ENCODE results near the gene KRT82. TPM values are rescaled to one million over a fixed set of nuclear protein-coding genes. Genes with fewer than 3 reads are reported as not detected.

The KRT82 gene
- total and polyA plus RNA-seq, 8 donors = not detected

DNA sequence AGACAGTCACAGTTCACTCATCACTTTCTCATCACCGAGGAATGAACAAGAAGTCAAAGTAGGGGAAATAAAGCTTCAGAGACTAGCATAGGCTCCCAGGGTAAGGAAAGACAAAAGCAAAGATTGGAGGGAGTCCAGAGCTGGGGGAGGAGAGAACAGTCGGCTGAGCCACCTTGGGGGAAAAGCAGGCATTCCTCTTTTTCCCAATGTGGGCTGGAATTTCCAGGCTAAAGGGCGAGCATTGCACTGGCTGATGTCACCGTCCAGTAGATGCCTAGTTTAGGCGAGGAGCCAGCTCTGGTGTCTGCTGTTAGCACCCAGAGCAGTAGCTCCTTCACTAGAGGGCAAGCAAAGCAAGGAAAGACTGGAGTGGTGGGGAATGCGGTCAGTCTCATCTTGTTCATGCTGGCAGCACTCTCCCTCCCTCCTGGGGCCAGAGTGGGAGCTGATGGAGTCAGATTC lies 36.5 kb upstream of the KRT82 start:
- ATAC-seq (peak in 3 of 4 donors; percentile 29 to 71 (median 68)), DNase-seq (peak in 1 of 6 donors; percentile 20), FAIRE-seq (no peak)
- no peaks in the 10 kb centered on the region for H3K36me3 ChIP-seq
- H3K4me1 ChIP-seq = no peaks in the 10 kb centered on the region
- TF ChIP-seq, protein P1, sequence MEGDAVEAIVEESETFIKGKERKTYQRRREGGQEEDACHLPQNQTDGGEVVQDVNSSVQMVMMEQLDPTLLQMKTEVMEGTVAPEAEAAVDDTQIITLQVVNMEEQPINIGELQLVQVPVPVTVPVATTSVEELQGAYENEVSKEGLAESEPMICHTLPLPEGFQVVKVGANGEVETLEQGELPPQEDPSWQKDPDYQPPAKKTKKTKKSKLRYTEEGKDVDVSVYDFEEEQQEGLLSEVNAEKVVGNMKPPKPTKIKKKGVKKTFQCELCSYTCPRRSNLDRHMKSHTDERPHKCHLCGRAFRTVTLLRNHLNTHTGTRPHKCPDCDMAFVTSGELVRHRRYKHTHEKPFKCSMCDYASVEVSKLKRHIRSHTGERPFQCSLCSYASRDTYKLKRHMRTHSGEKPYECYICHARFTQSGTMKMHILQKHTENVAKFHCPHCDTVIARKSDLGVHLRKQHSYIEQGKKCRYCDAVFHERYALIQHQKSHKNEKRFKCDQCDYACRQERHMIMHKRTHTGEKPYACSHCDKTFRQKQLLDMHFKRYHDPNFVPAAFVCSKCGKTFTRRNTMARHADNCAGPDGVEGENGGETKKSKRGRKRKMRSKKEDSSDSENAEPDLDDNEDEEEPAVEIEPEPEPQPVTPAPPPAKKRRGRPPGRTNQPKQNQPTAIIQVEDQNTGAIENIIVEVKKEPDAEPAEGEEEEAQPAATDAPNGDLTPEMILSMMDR (IDR thresholded peaks at IDR 0.05) = no peak
- no peak overlapping the region for H3K27ac ChIP-seq
- intact Hi-C loops (cut with DNase I) = no loop called here
- 39 to 43% methylated on average over 6 of the region's 6 CpGs for WGBS, 2 donors
- no peaks in the 10 kb centered on the region for H3K27me3 ChIP-seq
- H3K4me3 ChIP-seq = no peak overlapping the region
- H3K9me3 ChIP-seq = no peaks in the 10 kb centered on the region

DNA sequence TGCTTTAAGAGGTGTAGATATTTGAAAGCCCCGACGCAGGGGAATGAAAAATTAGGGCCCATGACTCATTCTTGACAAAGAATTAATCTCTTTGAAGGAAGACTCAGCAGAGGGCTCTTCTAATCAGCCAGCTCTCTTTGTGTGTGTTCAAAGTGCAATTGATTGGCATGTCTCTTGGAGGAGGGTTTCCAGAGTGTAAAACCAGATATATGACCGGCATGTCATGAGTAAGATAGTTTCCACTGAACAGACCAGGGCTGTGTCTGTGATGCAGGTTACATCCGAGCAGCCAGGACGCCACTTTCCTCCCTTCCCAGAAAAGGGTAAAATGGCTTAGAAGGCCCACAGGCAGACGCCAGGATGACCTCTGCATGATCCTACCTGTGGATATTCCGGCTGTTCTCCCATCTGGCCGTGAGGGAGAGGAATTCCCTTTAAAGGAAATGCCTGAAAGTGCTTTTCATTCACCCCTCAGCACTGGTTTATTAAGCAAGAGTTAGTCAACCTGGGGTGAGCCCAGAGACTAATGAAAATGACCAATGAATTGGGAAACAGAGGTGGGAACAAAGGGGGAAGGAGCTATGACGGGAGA lies 35.3 kb upstream of the KRT82 start:
- no peak for DNase-seq
- 61 to 67% methylated on average over 9 of the region's 9 CpGs for WGBS, 2 donors
- H3K4me3 ChIP-seq = no peak overlapping the region

DNA sequence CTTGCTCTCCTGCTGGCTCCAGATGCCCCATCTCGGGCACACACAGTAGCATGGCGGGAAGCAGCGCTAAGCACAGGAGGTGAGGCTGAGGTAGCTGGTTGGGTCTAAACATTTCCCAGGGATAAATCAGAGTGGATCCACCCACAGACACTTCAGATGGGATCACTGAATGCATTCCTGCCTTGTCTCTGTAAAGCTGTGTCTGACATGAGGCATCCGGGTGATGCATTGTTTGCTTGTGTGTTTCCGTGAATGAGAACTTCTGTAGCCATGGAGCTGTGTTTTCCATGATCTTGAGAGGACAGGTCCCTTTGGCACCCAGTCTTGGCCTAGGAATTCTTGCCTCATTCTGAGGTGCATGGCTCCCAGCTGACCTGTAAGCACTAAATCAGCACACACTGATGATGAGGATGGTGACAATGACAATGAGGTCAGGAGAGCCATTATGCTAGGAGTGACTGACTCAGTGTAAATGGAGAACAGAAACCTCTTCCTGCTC lies 34.7 kb upstream of the KRT82 start:
- intact Hi-C loops (cut with DNase I) = no loop called here
- H3K9me3 ChIP-seq = no peaks in the 10 kb centered on the region
- H3K36me3 ChIP-seq = no peaks in the 10 kb centered on the region
- no peak for DNase-seq
- ATAC-seq = no peak
- H3K4me3 ChIP-seq = no peak overlapping the region
- no peaks in the 10 kb centered on the region for H3K4me1 ChIP-seq
- H3K27me3 ChIP-seq = no peaks in the 10 kb centered on the region
- no peak for FAIRE-seq
- TF ChIP-seq, protein P1 (IDR thresholded peaks at IDR 0.05) = no peak
- WGBS, 2 donors = 92% methylated on average over 5 of the region's 5 CpGs
- H3K27ac ChIP-seq = no peak overlapping the region

More for the DNA sequence above, 35.3 kb upstream of the KRT82 start:
- Histone ChIP-seq H3K36me3 (no peaks in the 10 kb centered on the region), H3K27me3 (no peaks in the 10 kb centered on the region), H3K9me3 (no peaks in the 10 kb centered on the region), H3K4me1 (no peaks in the 10 kb centered on the region), H3K27ac (no peak overlapping the region)
- TF ChIP-seq, protein P1 (IDR thresholded peaks at IDR 0.05) = no peak
- ATAC-seq = peak in 1 of 4 donors; percentile 32
- intact Hi-C loops (cut with DNase I) = no loop called here
- no peak for FAIRE-seq

DNA sequence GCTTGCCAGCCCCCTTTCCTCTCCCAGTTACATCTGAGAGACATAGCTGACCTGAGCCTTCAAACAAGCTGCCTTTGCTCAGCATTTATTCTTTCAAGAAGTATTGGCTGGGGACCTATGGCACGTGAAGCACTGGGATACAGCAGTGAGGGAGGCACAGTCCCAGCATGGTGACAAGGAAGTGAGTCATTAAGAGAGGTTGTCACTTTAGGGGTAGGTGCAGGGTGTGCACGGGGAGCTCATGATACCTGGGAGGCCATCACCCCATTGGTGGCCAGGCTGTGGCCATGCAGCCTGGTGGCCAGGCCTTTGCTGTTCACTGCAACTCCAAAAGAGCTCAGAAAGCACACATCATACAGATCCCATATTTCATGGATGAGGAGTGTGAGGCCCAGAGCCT lies 33.7 kb upstream of the KRT82 start:
- H3K4me1 ChIP-seq = no peaks in the 10 kb centered on the region
- FAIRE-seq = no peak
- no peak for DNase-seq
- H3K9me3 ChIP-seq = no peaks in the 10 kb centered on the region
- ATAC-seq = no peak
- no peaks in the 10 kb centered on the region for H3K27me3 ChIP-seq
- no peaks in the 10 kb centered on the region for H3K36me3 ChIP-seq
- no peak overlapping the region for H3K27ac ChIP-seq
- WGBS, 2 donors = 57 to 68% methylated on average over 2 of the region's 2 CpGs
- TF ChIP-seq, protein P1 (IDR thresholded peaks at IDR 0.05) = no peak
- no peak overlapping the region for H3K4me3 ChIP-seq
- intact Hi-C loops (cut with DNase I) = no loop called here

DNA sequence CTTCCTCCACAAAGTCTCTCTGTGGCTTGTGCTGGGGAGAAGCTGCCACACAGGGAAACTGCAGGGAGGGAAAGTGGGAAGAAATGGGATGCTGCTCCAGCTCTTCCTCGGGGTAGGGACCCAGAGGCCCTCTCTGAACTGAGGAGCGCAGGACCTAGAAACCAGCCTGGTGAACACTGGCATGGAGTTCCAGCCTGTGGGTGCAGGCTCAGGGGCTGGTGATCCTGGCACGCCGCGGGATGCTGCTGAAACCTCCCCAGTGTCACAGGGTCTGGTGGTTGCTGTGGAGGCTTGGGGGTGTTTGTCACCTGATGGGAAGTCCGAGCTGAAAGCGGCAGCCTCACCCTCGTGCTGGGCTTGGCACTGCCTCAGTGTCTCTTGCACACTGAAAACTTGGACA lies 33.3 kb upstream of the KRT82 start:
- 68 to 73% methylated on average over 8 of the region's 8 CpGs for WGBS, 2 donors
- H3K27me3 ChIP-seq = no peaks in the 10 kb centered on the region
- no peaks in the 10 kb centered on the region for H3K36me3 ChIP-seq
- ATAC-seq (no peak), FAIRE-seq (no peak), DNase-seq (no peak)
- TF ChIP-seq, protein P1 (IDR thresholded peaks at IDR 0.05) = no peak
- H3K9me3 ChIP-seq = no peaks in the 10 kb centered on the region
- intact Hi-C loops (cut with DNase I) = no loop called here
- no peak overlapping the region for H3K27ac ChIP-seq
- no peak overlapping the region for H3K4me3 ChIP-seq
- H3K4me1 ChIP-seq = no peaks in the 10 kb centered on the region
